Stimulated activated CD8-positive, alpha-beta memory T cell treated with anti-CD3 and anti-CD28 coated beads, Interleukin-15, amount 100 ng/mL, for 1 hour (primary cell): ENCODE data around the gene BPIFA2.
"Not testable (repeated sequence)": the region's sequence is repeated elsewhere in the genome, so short reads cannot be mapped to it uniquely, and the experiment has no call there.

Source experiments
- DNase-seq: peaks from one replicate; pipeline ENCODE4 v3.0.0-alpha.2; 2020; ENCODE audit warnings: low read depth

The BPIFA2 gene

GRCh38 chr20:33162313-33162712, 5.6 kb upstream of the BPIFA2 start:
- no peak for DNase-seq

DNA sequence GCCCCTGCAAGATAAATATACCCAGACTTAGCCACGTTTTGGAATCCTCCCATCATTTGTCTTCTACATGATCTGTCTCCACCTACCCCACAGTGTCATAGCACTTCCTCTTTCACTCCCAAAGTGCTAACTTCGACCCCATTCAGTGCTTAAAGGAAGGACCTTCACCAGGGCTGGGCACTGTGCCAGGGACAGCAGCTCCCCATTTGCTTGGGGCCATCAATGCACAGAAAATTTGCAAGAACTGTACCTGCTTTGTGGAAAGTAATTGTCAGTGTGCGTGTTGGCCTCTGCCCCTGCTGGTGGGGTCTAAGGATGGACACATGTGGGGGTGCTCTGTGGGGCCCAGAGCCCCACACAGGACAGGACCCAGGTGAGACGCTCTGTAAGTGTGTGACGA, 5.2 kb upstream of the BPIFA2 start:
- DNase-seq: no peak

GRCh38 chr20:33163856-33164762, 3.9 kb upstream of the BPIFA2 start:
- no peak for DNase-seq

DNA sequence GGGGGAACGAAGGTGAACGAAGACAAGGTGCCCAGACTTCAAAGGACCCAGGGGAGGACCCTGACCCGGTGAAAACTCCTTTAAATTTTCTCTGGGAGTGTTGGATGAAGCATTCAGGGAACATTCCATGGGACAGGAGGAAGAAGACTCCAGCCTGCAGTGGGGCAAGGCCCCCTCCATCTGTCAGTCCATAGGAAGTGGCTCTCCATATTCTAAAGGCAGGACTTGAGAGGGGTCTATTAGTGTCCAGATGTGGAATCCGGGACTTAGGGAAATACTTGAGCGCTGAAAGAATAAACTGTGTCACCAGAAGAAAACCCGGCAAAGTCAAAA, 3.2 kb upstream of the BPIFA2 start:
- no peak for DNase-seq

DNA sequence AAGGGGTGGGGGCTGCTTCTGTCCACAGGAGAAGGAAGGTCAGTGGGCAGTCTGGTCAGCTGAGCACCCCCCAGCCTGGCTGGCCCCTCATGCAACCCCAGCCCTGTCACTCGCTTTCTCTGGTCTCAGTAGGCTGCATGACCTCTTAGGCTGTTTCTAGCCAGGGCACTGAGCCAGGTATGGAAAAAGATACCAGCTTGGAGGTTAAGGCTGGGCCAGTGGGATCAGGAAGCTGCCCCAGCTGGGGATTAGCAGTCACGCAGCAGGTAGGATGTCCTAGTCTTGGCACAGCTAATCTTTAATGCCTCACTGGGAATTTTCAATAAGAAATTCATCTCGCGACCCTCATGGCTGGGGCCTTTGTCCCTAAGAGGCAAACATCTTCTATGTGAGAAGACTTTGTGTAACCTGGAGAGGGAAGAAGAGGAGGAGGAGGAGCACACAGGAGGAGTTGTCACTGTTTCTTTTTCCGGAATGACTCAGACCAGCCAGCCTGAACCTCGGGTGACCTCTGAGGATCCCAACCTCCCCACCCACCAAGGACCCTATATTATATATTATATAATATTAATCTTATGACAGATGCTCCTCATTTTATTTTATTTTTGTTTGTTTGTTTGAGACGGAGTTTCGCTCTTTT, 2.4 kb upstream of the BPIFA2 start:
- DNase-seq: no peak

GRCh38 chr20:33166533-33167113, 1.3 kb upstream of the BPIFA2 start:
- no peak for DNase-seq

DNA sequence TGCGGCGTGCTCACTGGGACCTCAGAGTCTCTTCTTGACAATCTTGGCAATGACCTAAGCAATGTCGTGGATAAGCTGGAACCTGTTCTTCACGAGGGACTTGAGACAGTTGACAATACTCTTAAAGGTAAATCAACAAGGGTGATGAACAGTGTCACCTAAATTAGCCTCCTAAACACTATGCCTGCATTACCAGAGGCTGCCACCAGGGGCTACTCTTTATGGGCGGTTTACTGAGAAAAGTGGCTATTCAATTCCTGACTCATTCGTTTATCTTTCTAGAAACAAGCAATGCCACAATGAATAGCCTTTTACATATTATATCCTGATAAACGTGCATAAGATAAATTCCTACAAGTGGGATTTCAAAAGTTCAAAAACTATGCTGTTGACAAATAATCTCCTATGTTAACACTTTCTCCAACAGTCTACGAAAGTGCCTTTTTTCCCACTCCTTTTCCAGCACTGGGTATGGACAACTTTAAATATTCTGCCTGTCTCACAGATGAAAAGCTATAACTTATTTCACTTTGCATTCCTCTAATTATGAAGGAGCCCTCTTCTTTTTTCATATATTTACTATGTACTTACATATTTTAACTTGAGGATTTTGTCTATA, 1.3 kb downstream of the BPIFA2 start:
- no peak for DNase-seq

DNA sequence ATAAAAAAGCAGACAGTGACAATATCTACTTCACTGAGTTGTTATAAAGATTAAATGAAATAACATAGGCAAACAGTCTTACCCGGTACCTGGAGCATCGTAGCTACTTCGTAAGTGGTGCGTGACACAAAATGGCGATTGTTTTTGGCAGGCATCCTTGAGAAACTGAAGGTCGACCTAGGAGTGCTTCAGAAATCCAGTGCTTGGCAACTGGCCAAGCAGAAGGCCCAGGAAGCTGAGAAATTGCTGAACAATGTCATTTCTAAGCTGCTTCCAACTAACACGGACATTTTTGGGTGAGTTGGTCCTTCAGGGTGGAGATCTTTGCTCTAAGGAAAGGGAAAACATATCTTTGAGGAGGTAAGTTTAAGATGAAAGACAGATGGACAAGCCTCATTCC, 4.8 kb downstream of the BPIFA2 start:
- DNase-seq: no peak

GRCh38 chr20:33175123-33175522, 7.2 kb downstream of the BPIFA2 start:
- no peak for DNase-seq

DNA sequence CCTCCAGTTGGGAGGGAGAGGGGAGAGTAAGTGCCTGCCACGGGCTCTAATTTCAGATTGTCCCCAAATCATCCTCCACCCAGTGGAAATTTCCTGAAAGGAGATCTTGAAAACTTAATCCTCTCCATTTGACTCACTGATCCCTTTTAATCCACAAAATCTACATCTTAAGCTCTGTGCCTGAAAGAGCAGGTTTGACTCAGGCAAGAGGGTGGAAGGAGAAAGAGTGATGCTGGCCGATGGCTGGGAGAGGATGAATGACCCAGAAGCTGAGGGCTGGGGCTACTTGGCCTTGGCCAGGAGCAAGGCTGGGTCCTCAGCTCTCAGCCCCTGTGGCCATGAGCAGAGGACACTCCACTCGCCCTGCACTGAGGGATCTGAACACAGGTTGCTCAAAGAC, 8.1 kb downstream of the BPIFA2 start:
- no peak for DNase-seq

DNA sequence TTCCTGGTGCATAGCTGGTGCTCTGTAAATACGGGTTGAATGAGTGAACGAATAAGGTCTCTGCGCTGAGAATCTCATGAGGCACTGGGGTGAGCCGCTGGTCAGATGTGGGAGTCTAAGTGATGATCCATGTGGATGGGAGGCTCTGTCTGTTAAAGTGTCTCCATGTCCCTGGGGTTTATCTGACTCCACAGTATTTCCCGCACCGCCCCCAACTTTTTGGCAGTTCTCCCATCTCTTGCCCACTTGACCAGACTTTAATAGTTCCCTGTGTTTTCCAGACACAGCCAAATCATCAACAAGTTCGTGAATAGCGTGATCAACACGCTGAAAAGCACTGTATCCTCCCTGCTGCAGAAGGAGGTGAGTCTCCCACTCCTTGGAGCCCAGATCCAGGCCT, 9.9 kb downstream of the BPIFA2 start:
- DNase-seq: no peak

- DNase-seq: no peak
These were observed 10.8 kb downstream of the BPIFA2 start for GRCh38 chr20:33178726-33179125.

DNA sequence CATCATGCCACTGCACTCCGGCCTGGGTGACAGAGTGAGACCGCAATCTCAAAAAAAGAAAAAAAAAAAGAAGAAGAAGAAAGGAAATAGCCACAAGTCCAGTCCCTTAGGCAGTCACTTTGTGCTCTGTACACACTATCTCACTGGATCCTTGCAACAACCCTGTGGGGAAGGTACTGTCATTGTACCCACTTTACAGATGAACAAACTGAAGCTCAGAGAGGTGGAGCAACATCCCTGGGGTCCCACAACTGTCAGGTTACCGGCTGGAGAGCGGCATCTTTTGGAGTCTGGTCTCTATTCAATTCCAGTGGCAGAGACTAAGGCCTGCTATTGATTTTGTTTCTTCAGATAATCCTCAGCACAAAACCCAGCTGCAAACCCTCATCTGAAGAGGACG, 12.2 kb downstream of the BPIFA2 start:
- DNase-seq: no peak

- no peak for DNase-seq
These were observed 13.6 kb downstream of the BPIFA2 start for GRCh38 chr20:33181482-33182093.

GRCh38 chr20:33183312-33183711, 15.4 kb downstream of the BPIFA2 start:
- DNase-seq: no peak

DNA sequence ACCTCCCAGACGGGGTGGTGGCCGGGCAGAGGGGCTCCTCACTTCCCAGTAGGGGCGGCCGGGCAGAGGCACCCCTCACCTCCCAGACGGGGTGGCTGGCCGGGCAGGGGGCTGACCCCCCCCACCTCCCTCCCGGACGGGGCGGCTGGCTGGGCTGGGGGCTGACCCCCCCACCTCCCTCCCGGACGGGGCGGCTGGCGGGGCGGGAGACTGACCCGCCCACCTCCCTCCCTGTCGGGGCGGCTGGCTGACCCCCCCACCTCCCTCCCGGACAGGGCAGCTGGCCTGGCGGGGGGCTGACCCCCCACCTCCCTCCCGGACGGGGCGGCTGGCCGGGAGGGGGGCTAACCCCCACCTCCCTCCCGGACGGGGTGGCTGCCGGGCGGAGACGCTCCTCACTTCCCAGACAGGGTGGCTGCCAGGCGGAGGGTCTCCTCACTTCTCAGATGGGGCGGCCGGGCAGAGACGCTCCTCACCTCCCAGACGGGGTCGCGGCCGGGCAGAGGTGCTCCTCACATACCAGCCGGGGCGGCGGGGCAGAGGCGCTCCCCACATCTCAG, 17.2 kb downstream of the BPIFA2 start:
- not testable (repeated sequence) for DNase-seq

DNA sequence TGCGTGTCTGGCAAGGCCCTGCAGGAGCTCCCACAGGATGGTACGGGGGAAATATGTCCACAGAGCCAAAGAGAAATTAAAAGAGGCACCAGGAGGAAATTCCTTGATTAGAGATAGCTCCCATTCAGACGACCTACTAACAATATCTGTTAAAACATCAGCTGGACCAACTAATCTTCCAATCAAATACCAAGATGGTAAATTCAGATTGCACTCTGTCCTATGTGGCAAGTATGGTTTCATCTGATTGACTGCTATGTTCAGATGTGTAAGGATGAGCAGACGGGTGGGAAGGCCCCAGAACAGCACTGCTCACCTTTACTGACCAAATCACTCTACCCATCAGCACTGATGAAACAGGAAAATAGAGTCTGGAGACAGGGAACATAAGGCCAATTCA, 19.5 kb downstream of the BPIFA2 start:
- DNase-seq: no peak

GRCh38 chr20:33188421-33188820, 20.5 kb downstream of the BPIFA2 start:
- no peak for DNase-seq

DNA sequence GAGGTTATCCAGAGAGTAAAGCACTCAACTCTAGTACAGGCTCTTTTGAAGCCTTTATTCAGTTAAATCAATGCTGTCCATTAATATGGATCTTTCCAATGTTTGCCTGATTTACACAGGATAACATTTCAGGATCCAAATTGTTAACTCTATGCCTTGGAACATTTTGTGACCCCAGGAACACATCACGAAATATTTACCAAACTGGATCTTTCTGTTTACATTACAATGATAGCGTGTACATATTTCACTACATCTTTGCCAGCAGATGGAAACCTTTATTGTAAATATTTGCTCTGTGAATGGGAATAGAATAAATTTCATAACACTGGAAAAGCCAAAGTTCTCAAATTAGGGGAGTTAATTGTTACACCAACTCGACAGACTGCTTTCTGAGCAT, 23.5 kb downstream of the BPIFA2 start:
- DNase-seq: no peak

- DNase-seq: no peak
These were observed 24.0 kb downstream of the BPIFA2 start for GRCh38 chr20:33191955-33192354.

DNA sequence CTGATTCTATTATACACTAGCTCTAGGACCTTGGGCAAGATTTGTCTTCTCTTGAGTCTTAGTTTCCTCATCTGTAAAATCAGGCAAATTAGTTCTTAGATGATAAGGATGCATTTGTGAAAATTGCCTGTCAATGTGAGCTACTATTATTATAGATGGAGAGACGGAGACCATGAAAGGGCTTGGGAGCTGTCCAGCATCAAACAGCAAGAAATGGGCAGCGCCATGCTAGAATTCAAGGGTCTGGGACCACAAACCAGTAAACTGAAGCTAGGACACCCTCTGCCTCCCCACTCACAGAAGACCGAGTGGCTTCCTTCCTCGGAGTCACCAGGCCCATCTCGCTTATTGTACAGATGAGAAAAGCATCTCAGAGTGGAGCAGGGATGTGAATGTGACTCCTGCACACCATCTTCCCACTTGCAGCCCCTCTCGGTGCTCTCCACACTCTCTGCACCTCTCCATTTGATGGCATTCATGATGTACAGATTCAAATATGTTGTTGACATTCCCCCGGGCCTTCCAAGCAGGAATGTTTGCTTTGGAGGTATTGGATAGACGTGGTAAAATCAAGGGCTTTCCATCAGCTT, 25.0 kb downstream of the BPIFA2 start:
- DNase-seq: no peak

DNA sequence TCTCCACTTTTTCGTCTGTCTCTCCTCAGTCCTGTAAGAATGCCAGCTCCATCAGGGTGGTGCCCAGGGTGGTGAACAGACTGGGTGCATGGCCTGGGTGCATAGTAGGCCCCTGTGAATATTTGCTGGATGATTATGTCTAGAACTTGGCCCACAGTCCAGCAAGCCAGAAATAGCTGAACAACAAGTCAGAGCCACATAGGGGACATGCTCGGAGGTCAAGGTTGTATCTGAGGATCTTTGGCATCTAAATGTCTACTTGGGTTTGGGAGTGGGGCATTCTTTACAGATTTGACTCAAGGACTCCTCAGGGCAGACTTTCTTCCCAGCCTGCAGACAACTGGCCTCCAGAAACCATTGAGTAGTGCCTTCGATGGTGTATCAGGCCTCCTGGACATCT, 31.1 kb downstream of the BPIFA2 start:
- no peak for DNase-seq
